Transverse colon (tissue), 4 donors: ENCODE data around the gene ZDHHC13.

Experiments
- EP300 ChIP-seq: sonication (generic); formaldehyde crosslinking; IDR thresholded peaks from one replicate; pipeline ENCODE4 v1.6.1; 2017; ENCODE audit warnings: antibody characterized with exemption, low read depth
- POLR2A ChIP-seq: fragments of 450-650 bp; IDR thresholded peaks from one replicate; pipeline ENCODE4 v1.6.1; 2016; ENCODE audit warnings: antibody characterized with exemption, mild to moderate bottlenecking, moderate library complexity
- POLR2AphosphoS5 ChIP-seq, 3 donors: sonication (generic); formaldehyde crosslinking; IDR thresholded peaks; one replicate each; pipeline ENCODE4 v1.6.1; 2016; ENCODE audit warnings: antibody characterized with exemption in 3 of 3
- TF ChIP-seq, protein P1 (sequence below), 5 experiments: fragments of 200-600 bp in 3 of 5; fragments of 450-650 bp in 2 of 5; sonication (generic) in 3 of 5; IDR thresholded peaks; 1 replicate in 2 of 5; 2 replicates in 3 of 5; pipeline ENCODE4 v1.5.1; 2016 to 2017; ENCODE audit warnings: antibody characterized with exemption in 5 of 5, inconsistent platforms in 3 of 5, mild to moderate bottlenecking in 2 of 5, moderate library complexity in 1 of 5

DNA sequence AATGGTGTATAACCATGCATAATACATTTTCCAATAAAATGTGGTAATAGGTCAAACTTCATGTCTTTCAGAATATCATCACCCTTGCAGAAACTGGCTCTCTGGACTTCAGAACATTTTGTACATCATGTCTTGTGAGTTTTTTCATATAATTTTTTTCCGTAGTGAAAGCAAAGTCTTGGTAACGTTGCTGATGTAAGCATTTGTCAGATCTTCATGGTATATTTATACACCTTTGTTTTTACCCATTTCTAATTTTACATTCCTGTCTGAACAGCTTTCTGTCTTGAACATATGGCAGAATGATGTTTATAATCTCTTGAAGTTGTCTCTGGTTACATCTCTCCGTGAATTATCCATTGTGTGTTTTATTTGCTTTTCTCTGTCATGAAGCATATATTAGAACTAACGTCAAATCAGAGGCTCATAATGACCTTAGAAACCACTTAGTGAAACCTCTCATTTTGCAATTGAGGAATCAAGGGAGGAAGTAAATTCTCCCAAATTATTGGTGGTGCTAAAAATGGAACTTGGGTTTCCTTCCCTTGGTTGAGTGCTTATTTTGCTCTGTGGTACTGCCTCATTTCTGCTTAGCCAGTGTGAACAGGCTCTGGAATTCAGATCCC is 47.4 kb downstream of the ZDHHC13 start:
- no peak for TF ChIP-seq POLR2AphosphoS5 (IDR thresholded peaks at IDR 0.05)
- TF ChIP-seq, protein P1, sequence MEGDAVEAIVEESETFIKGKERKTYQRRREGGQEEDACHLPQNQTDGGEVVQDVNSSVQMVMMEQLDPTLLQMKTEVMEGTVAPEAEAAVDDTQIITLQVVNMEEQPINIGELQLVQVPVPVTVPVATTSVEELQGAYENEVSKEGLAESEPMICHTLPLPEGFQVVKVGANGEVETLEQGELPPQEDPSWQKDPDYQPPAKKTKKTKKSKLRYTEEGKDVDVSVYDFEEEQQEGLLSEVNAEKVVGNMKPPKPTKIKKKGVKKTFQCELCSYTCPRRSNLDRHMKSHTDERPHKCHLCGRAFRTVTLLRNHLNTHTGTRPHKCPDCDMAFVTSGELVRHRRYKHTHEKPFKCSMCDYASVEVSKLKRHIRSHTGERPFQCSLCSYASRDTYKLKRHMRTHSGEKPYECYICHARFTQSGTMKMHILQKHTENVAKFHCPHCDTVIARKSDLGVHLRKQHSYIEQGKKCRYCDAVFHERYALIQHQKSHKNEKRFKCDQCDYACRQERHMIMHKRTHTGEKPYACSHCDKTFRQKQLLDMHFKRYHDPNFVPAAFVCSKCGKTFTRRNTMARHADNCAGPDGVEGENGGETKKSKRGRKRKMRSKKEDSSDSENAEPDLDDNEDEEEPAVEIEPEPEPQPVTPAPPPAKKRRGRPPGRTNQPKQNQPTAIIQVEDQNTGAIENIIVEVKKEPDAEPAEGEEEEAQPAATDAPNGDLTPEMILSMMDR (IDR thresholded peaks at IDR 0.05) = no peak
- TF ChIP-seq POLR2A = no peak
- TF ChIP-seq EP300 = no peak
